Ovary (tissue), 9 donors: ENCODE results near the gene SLC4A5. TPM values are rescaled to one million over a fixed set of nuclear protein-coding genes. Genes with fewer than 3 reads are reported as not detected.

Source experiments
- DNase-seq, 5 donors: peaks; one replicate each; pipeline ENCODE4 v3.0.0-alpha.2; 2019 to 2020
- H3K27ac ChIP-seq, 2 donors: fragments of 200-600 bp; one replicate each; pipeline versions ENCODE4 v1.5.1 to v1.8.0; 2019 to 2022
- H3K27me3 ChIP-seq: fragments of 200-600 bp; one replicate; pipeline ENCODE4 v1.8.0; 2022
- H3K36me3 ChIP-seq: fragments of 200-600 bp; sonication (generic); one replicate; pipeline ENCODE4 v1.5.1; 2019
- H3K4me1 ChIP-seq: one replicate; pipeline ENCODE4 v1.8.1; 2013; ENCODE audit warnings: mild to moderate bottlenecking, moderate library complexity; ENCODE audit not compliant: insufficient read depth
- H3K4me3 ChIP-seq: fragments of 200-600 bp; sonication (generic); one replicate; pipeline ENCODE4 v1.5.1; 2017
- H3K9me3 ChIP-seq, 2 donors: fragments of 200-600 bp in 1 of 2; sonication (generic) in 1 of 2; one replicate each; pipeline versions ENCODE4 v1.5.1 to v1.8.1; 2013 to 2019; ENCODE audit warnings: mild to moderate bottlenecking in 1 of 2, moderate library complexity in 1 of 2
- CTCF ChIP-seq, 3 donors: fragments of 450-650 bp in 2 of 3; fragments of 200-600 bp in 1 of 3; IDR thresholded peaks; one replicate each; pipeline versions ENCODE4 v1.5.1 to v1.8.0; 2016 to 2022; ENCODE audit warnings: antibody characterized with exemption in 3 of 3, mild to moderate bottlenecking in 1 of 3
- EP300 ChIP-seq: sonication (generic); formaldehyde crosslinking; IDR thresholded peaks from one replicate; pipeline ENCODE4 v1.6.1; 2017; ENCODE audit warnings: antibody characterized with exemption
- POLR2A ChIP-seq: fragments of 450-650 bp; IDR thresholded peaks from one replicate; pipeline ENCODE4 v1.6.1; 2017; ENCODE audit warnings: antibody characterized with exemption, mild to moderate bottlenecking, moderate library complexity
- WGBS, 3 donors: extraction: QIAGEN DNeasy Blood & Tissue Kit in 1 of 3; methylation state at CpG; one replicate each; pipeline versions ENCODE4 v1.1.5 to v1.1.7; 2013 to 2017; 5-methylcytosine and 5-hydroxymethylcytosine counted together
- intact Hi-C, 4 donors: fragments of 100-400 bp; cut with DNase I; formaldehyde crosslinking; loops; one replicate each; pipeline versions ENCODE4 v1.11.0 to v1.15.1; 2022 to 2023
- polyA plus RNA-seq, 2 donors: library from polyadenylated mRNA; stranded (reverse); fragments of 200-250 nt in 1 of 2; fragments of 350-450 nt in 1 of 2; fragmentation: Illumina TruSeq in 1 of 2; extraction: RNeasy Lipid Tissue Mini Kit (QIAGEN cat#74804) in 1 of 2; gene quantifications; one replicate each; pipeline ENCODE4 v1.2.3, GENCODE V29; 2013 to 2014
- total RNA-seq, 7 donors: library from RNA; depleted of rRNA in 2 of 7; stranded (reverse); fragments of >200 nt in 2 of 7; fragmentation: NEBNext Ultra II Directional in 3 of 7; extraction: Animal tissue kit (Norgen Biotek cat#: 25700) in 3 of 7; gene quantifications; one replicate each; pipeline versions ENCODE4 v1.1.0 to v1.2.4, GENCODE V29; 2016 to 2023
- donor health status: DM: no; HTN: no; CAD: no; lungs with moderate emphysema.
- donor health status: DM: no; HTN: no; CAD: no.
- donor health status: Bipolar disorder and iron deficiency.
- donor health status: DM: yes; HTN: yes; CAD: no.
- donor health status: DM: no; HTN: no; CAD: no.
- donor health status: DM: yes; HTN: yes; CAD: no.

SLC4A5 gene
- total and polyA plus RNA-seq, 9 donors: 1.1 to 6.3 (median 2.4) TPM

GRCh38 chr2:74334931-74335333, 8.3 kb downstream of the SLC4A5 start:
- Histone ChIP-seq H3K4me1 (no peaks in the 10 kb centered on the region), H3K36me3 (no peaks in the 10 kb centered on the region), H3K4me3 (no peak overlapping the region), H3K9me3 (no peaks in the 10 kb centered on the region), H3K27me3 (no peaks in the 10 kb centered on the region), H3K27ac (no peak overlapping the region)
- 33 to 37% (median 36%) methylated on average over 3 of the region's 3 CpGs for WGBS, 3 donors
- TF ChIP-seq EP300 (no peak), POLR2A (no peak), CTCF (IDR thresholded peaks at IDR 0.05) (peak; percentile 58 to 78 (median 66))
- intact Hi-C loops: loop anchor here in 2 of 4 donors (5.0 to 10.0 kb wide), 3 partner anchors 78 to 510 kb away; partner anchors contain the start of genes STAMBP (in 2 of the 2) and BOLA3 (in 1 of the 2)
- DNase-seq: peak; percentile 65 to 83 (median 80)

GRCh38 chr2:74333896-74334586, 9.2 kb downstream of the SLC4A5 start:
- H3K27me3 ChIP-seq: no peaks in the 10 kb centered on the region
- no peaks in the 10 kb centered on the region for H3K4me1 ChIP-seq
- WGBS, 3 donors: 88 to 91% (median 88%) methylated on average over 6 of the region's 6 CpGs
- no peak overlapping the region for H3K4me3 ChIP-seq
- DNase-seq: no peak
- H3K36me3 ChIP-seq: no peaks in the 10 kb centered on the region
- H3K27ac ChIP-seq: no peak overlapping the region
- intact Hi-C loops: loop anchor here in 2 of 4 donors (5.0 to 10.0 kb wide), 2 partner anchors 187 to 509 kb away; partner anchors contain the start of genes STAMBP (in 2 of the 2) and BOLA3 (in 1 of the 2)
- H3K9me3 ChIP-seq: no peaks in the 10 kb centered on the region
- TF ChIP-seq EP300: no peak
- no peak for TF ChIP-seq CTCF (IDR thresholded peaks at IDR 0.05)
- TF ChIP-seq POLR2A: no peak

GRCh38 chr2:74333175-74333574, 10.0 kb downstream of the SLC4A5 start:
- intact Hi-C loops: loop anchor here in 2 of 4 donors (5.0 to 10.0 kb wide), 2 partner anchors 186 to 508 kb away; partner anchors contain the start of genes STAMBP (in 2 of the 2) and BOLA3 (in 1 of the 2)
- H3K4me3 ChIP-seq: no peak overlapping the region
- H3K9me3 ChIP-seq: no peaks in the 10 kb centered on the region
- no peak for TF ChIP-seq POLR2A
- no peak for TF ChIP-seq CTCF (IDR thresholded peaks at IDR 0.05)
- TF ChIP-seq EP300: no peak
- WGBS, 3 donors: 69 to 83% (median 78%) methylated on average over 3 of the region's 3 CpGs
- DNase-seq: no peak
- H3K36me3 ChIP-seq: no peaks in the 10 kb centered on the region
- H3K4me1 ChIP-seq: no peaks in the 10 kb centered on the region
- H3K27ac ChIP-seq: no peak overlapping the region
- H3K27me3 ChIP-seq: no peaks in the 10 kb centered on the region

- 85 to 88% (median 86%) methylated on average over 3 of the region's 3 CpGs for WGBS, 3 donors
- intact Hi-C loops: loop anchor here in 2 of 4 donors (5.0 to 10.0 kb wide), 2 partner anchors 185 to 508 kb away; partner anchors contain the start of genes STAMBP (in 2 of the 2) and BOLA3 (in 1 of the 2)
- H3K4me3 ChIP-seq: no peak overlapping the region
- no peaks in the 10 kb centered on the region for H3K36me3 ChIP-seq
- no peaks in the 10 kb centered on the region for H3K4me1 ChIP-seq
- no peaks in the 10 kb centered on the region for H3K9me3 ChIP-seq
- TF ChIP-seq CTCF (IDR thresholded peaks at IDR 0.05) (no peak), EP300 (no peak), POLR2A (no peak)
- DNase-seq: no peak
- H3K27ac ChIP-seq: no peak overlapping the region
- no peaks in the 10 kb centered on the region for H3K27me3 ChIP-seq
These were observed 10.6 kb downstream of the SLC4A5 start for GRCh38 chr2:74332550-74333174.
